ENCODE results near the gene NOD1.

GRCh38 chr7:30476459-30477145, 2.0 kb downstream of the NOD1 start:
- TF ChIP-seq CTCF (IDR thresholded peaks at IDR 0.05), result no peak
- no peak for TF ChIP-seq EZH2 (IDR thresholded peaks at IDR 0.05; ENCODE audit: borderline replicate concordance, insufficient read depth, low read depth, low read length, poor library complexity, severe bottlenecking)
